Neural cell (in vitro differentiated cells): ENCODE data around the gene DBX2.

Experiments
- CTCF ChIP-seq: fragments of 450-650 bp; IDR thresholded peaks from 2 replicates; pipeline ENCODE4 v1.5.1; 2014; ENCODE audit warnings: antibody characterized with exemption, mild to moderate bottlenecking, moderate library complexity; ENCODE audit not compliant: poor library complexity, severe bottlenecking
- EP300 ChIP-seq: fragments of 450-650 bp; conservative IDR thresholded peaks from 2 replicates; pipeline ENCODE4 v1.6.1; 2014; ENCODE audit warnings: antibody characterized with exemption, mild to moderate bottlenecking, moderate library complexity; ENCODE audit not compliant: poor library complexity, severe bottlenecking
- EZH2 ChIP-seq: fragments of 200-600, 300-800 bp; shearing (Covaris generic), sonication (generic); IDR thresholded peaks from 2 replicates; pipeline ENCODE4 v1.6.1; 2014; ENCODE audit warnings: antibody characterized with exemption, low read length, borderline replicate concordance, mild to moderate bottlenecking; ENCODE audit not compliant: insufficient read depth, poor library complexity, severe bottlenecking
- MXI1 ChIP-seq: fragments of 450-650 bp; conservative IDR thresholded peaks from 2 replicates; pipeline ENCODE4 v1.6.1; 2014; ENCODE audit warnings: antibody characterized with exemption, mild to moderate bottlenecking; ENCODE audit not compliant: poor library complexity, severe bottlenecking
- POLR2AphosphoS5 ChIP-seq: IDR thresholded peaks from 2 replicates; pipeline ENCODE4 v1.6.1; 2012
- RAD21 ChIP-seq: fragments of 450-650 bp; conservative IDR thresholded peaks from 2 replicates; pipeline ENCODE4 v1.6.1; 2014; ENCODE audit warnings: antibody characterized with exemption, mild to moderate bottlenecking, moderate library complexity
- REST ChIP-seq: IDR thresholded peaks from 2 replicates; pipeline ENCODE4 v1.6.1; 2012; ENCODE audit warnings: borderline replicate concordance
- SMC3 ChIP-seq: fragments of 450-650 bp; conservative IDR thresholded peaks from 2 replicates; pipeline ENCODE4 v1.6.1; 2014; ENCODE audit warnings: antibody characterized with exemption, mild to moderate bottlenecking, moderate library complexity; ENCODE audit not compliant: poor library complexity

- TF ChIP-seq MXI1: no peak
- no peak for TF ChIP-seq POLR2AphosphoS5
- TF ChIP-seq EP300: no peak
- no peak for TF ChIP-seq CTCF
- TF ChIP-seq SMC3: no peak
- peak; percentile 63 for TF ChIP-seq REST
- TF ChIP-seq EZH2: no peak
- no peak for TF ChIP-seq RAD21
Measured at GRCh38 chr12:45093051-45093450, 42.2 kb upstream of the DBX2 start.
